ENCODE results near the gene GALNT6. TPM values are rescaled to one million over a fixed set of nuclear protein-coding genes. Genes with fewer than 3 reads are reported as not detected.

GALNT6 gene
- total and polyA plus RNA-seq, 10 donors: 5.8 to 29.4 (median 18.2) TPM

DNA sequence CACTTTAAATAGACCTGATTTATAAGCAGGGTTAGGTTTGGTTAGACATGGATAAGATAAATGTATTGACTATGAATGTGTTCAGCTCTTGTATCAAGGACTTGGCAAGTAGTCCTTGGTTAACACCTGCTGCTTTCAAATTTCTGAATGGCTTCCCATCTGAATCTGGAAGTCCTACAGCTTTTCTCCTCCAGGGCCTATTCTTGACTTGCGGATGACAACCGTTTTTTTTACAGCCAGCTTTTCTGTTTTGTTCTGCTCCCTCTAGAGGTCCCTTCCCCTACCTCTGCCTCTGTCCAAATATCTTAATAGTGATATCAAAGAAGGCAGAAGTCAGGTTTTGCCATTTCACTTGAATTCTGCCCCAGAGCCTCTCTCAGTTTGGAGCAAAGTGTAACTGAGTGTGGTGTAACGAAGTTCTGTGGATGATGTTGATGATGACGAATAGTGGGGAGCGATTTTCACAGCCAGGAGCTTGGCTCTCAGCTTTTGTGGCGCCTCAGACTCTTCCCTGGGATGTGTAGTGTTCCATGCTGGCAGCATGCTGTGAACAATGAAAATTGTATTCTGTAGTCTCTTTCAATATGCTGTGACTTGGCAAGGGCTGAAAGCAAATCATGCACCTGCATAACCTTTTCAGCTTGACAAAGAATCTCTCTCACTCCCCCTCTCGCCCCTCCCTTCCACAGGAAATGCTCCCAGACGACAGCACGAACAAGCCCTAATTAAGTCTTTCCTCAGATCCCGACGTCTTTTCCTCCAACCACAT is 28.4 kb upstream of the GALNT6 start:
- Histone ChIP-seq H3K4me1 (peaks cover 2 to 8% (median 7%) of the 10 kb centered on the region in 6 donors), H3K9me3 (no peaks in the 10 kb centered on the region), H3K36me3 (no peaks in the 10 kb centered on the region), H3K27ac (no peak overlapping the region), H3K4me3 (no peak overlapping the region), H3K27me3 (replicated peaks in 1 of 7) (peaks cover 0 to 13% (median 7%) of the 10 kb centered on the region in 7 donors)
- WGBS, 5 donors: 46 to 56% (median 54%) methylated on average over 11 of the region's 11 CpGs
- intact Hi-C loops (cut with DNase I; ENCODE audit: low total_unique reads): loop anchor here (5.0 kb wide), 2 partner anchors 113 to 393 kb away; a partner anchor contains a TSS
- no peak for TF ChIP-seq POLR2A (IDR thresholded peaks at IDR 0.05)
- no peak for TF ChIP-seq POLR2AphosphoS5 (IDR thresholded peaks at IDR 0.05)
- TF ChIP-seq, protein P1, sequence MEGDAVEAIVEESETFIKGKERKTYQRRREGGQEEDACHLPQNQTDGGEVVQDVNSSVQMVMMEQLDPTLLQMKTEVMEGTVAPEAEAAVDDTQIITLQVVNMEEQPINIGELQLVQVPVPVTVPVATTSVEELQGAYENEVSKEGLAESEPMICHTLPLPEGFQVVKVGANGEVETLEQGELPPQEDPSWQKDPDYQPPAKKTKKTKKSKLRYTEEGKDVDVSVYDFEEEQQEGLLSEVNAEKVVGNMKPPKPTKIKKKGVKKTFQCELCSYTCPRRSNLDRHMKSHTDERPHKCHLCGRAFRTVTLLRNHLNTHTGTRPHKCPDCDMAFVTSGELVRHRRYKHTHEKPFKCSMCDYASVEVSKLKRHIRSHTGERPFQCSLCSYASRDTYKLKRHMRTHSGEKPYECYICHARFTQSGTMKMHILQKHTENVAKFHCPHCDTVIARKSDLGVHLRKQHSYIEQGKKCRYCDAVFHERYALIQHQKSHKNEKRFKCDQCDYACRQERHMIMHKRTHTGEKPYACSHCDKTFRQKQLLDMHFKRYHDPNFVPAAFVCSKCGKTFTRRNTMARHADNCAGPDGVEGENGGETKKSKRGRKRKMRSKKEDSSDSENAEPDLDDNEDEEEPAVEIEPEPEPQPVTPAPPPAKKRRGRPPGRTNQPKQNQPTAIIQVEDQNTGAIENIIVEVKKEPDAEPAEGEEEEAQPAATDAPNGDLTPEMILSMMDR (IDR thresholded peaks at IDR 0.05 in 8 of 11, conservative IDR thresholded peaks at IDR 0.05 in 3 of 11): no peak
- no peak for DNase-seq

DNA sequence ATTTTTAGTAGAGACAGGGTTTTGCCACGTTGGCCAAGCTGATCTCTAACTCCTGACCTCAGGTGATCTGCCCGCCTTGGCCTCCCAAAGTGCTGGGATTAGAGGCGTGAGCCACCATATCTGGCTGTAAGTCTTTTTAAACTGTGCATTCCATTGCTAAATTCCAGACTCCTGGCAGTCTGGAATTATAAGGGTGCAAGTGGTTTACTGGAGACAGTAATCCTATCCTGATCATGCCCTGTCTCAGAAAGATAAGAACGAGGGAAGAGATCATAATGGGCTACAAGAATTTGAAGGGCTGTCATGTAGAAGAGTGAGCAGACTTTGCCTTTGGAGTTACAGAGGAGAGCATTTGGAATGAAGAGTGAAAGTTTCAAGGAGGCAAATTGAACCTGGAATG is 26.6 kb upstream of the GALNT6 start:
- H3K4me1 ChIP-seq: peaks cover 0 to 2% (median 0%) of the 10 kb centered on the region in 6 donors
- H3K9me3 ChIP-seq: no peaks in the 10 kb centered on the region
- WGBS, 5 donors: 76 to 85% (median 82%) methylated on average over 4 of the region's 4 CpGs
- TF ChIP-seq POLR2A (IDR thresholded peaks at IDR 0.05) (no peak), POLR2AphosphoS5 (IDR thresholded peaks at IDR 0.05) (no peak)
- TF ChIP-seq, protein P1 (IDR thresholded peaks at IDR 0.05 in 8 of 11, conservative IDR thresholded peaks at IDR 0.05 in 3 of 11): no peak
- H3K4me3 ChIP-seq: no peak overlapping the region
- peaks cover 0 to 7% (median 0%) of the 10 kb centered on the region in 7 donors for H3K27me3 ChIP-seq (replicated peaks in 1 of 7)
- intact Hi-C loops (cut with DNase I; ENCODE audit: low total_unique reads): no loop called here
- DNase-seq: no peak
- no peaks in the 10 kb centered on the region for H3K36me3 ChIP-seq
- no peak overlapping the region for H3K27ac ChIP-seq

GRCh38 chr12:51415931-51416330 is 24.7 kb upstream of the GALNT6 start:
- no peaks in the 10 kb centered on the region for H3K27me3 ChIP-seq (replicated peaks in 1 of 7)
- no peak overlapping the region for H3K27ac ChIP-seq
- H3K4me3 ChIP-seq: no peak overlapping the region
- intact Hi-C loops (cut with DNase I; ENCODE audit: low total_unique reads): no loop called here
- no peak for TF ChIP-seq POLR2AphosphoS5 (IDR thresholded peaks at IDR 0.05)
- TF ChIP-seq POLR2A (IDR thresholded peaks at IDR 0.05): no peak
- TF ChIP-seq, protein P1 (IDR thresholded peaks at IDR 0.05 in 8 of 11, conservative IDR thresholded peaks at IDR 0.05 in 3 of 11): no peak
- 89 to 98% (median 97%) methylated on average over 1 of the region's 1 CpG for WGBS, 5 donors
- no peaks in the 10 kb centered on the region for H3K9me3 ChIP-seq
- no peaks in the 10 kb centered on the region for H3K36me3 ChIP-seq
- DNase-seq: no peak
- peaks cover 0 to 4% (median 0%) of the 10 kb centered on the region in 6 donors for H3K4me1 ChIP-seq

- WGBS, 5 donors: 88 to 98% (median 94%) methylated on average over 3 of the region's 3 CpGs
- intact Hi-C loops (cut with DNase I; ENCODE audit: low total_unique reads): no loop called here
- Histone ChIP-seq H3K36me3 (no peaks in the 10 kb centered on the region), H3K4me3 (no peak overlapping the region), H3K9me3 (no peaks in the 10 kb centered on the region), H3K27ac (no peak overlapping the region), H3K4me1 (peaks cover 0 to 4% (median 0%) of the 10 kb centered on the region in 6 donors), H3K27me3 (replicated peaks in 1 of 7) (no peaks in the 10 kb centered on the region)
- TF ChIP-seq POLR2AphosphoS5 (IDR thresholded peaks at IDR 0.05): no peak
- TF ChIP-seq, protein P1 (IDR thresholded peaks at IDR 0.05 in 8 of 11, conservative IDR thresholded peaks at IDR 0.05 in 3 of 11): no peak
- no peak for TF ChIP-seq POLR2A (IDR thresholded peaks at IDR 0.05)
- no peak for DNase-seq
Observed at GRCh38 chr12:51413791-51414190, 22.6 kb upstream of the GALNT6 start.
